Measurements from ENCODE around the gene MED28. TPM values are rescaled to one million over a fixed set of nuclear protein-coding genes. Genes with fewer than 3 reads are reported as not detected.

The MED28 gene
- total and polyA plus RNA-seq, 2 of the 4 experiments (the other 2 are of a cell fraction): 8.8 to 9.3 TPM

- no peak overlapping the region for H4K91ac ChIP-seq (ENCODE audit: insufficient read depth, low read depth, low read length)
Observed at GRCh38 chr4:17574206-17574605, 40.2 kb upstream of the MED28 start.

More at GRCh38 chr4:17574206-17574605, 40.2 kb upstream of the MED28 start:
- H3K79me1 ChIP-seq (ENCODE audit: low read depth in 1 of 2, low read length in 2 of 2): peaks cover 14 to 17% of the 10 kb centered on the region in 2 experiments
- dilution Hi-C loops (cut with HindIII; ENCODE audit: low sequenced_read_pairs, unreplicated experiment): no loop called here
- H4K8ac ChIP-seq (ENCODE audit: low read depth in 2 of 2, low read length in 2 of 2): no peak overlapping the region
- H3K9me3 ChIP-seq (ENCODE audit: control insufficient read depth, insufficient read depth, low read length): no peaks in the 10 kb centered on the region
- no peaks in the 10 kb centered on the region for H3K36me3 ChIP-seq (ENCODE audit: control insufficient read depth, insufficient read depth, low read length)
- H3K4me1 ChIP-seq (ENCODE audit: control insufficient read depth, insufficient read depth, low read length): peaks cover 6% of the 10 kb centered on the region; the same call in 1 of the 2 replicates
- no peak overlapping the region for H3K23ac ChIP-seq (ENCODE audit: low read depth, low read length)
- ATAC-seq (ENCODE audit: low read depth): no peak
- no peak overlapping the region for H3K27ac ChIP-seq (ENCODE audit: insufficient read depth, low read length)
- H4K20me1 ChIP-seq (ENCODE audit: insufficient read depth, low read length): no peaks in the 10 kb centered on the region
- H2BK5ac ChIP-seq (ENCODE audit: low read depth, low read length, poor library complexity, severe bottlenecking): no peak overlapping the region
- no peak overlapping the region for H3K9ac ChIP-seq (ENCODE audit: low read depth, low read length)
- H3K14ac ChIP-seq (replicated peaks; ENCODE audit: low read depth, low read length): no peak overlapping the region
- H4K5ac ChIP-seq (ENCODE audit: low read depth, low read length): no peak overlapping the region
- no peak overlapping the region for H3K4me2 ChIP-seq (ENCODE audit: low read depth, low read length)
- DNase-seq: no peak
- no peak overlapping the region for H2BK120ac ChIP-seq (ENCODE audit: low read depth, low read length)
- H3K4me3 ChIP-seq (ENCODE audit: insufficient read depth, low read depth, low read length): no peak overlapping the region
- H2BK15ac ChIP-seq (ENCODE audit: low read depth, low read length): no peak overlapping the region
- no CpG with 5 or more reads among the region's 4 CpGs for WGBS, 2 experiments (ENCODE audit: extremely low coverage in 2 of 2, insufficient read length in 1 of 2)
- intact Hi-C loops (cut with micrococcal nuclease): no loop called here
- H2AFZ ChIP-seq (replicated peaks; ENCODE audit: low read length, poor library complexity): no peak overlapping the region
- no peak overlapping the region for H3K18ac ChIP-seq (ENCODE audit: low read depth, low read length)
- in situ Hi-C loops (cut with MboI; ENCODE audit: low sequenced_read_pairs): no loop called here
- TF ChIP-seq USF2 (IDR thresholded peaks at IDR 0.05; ENCODE audit: low read depth, low read length) (no peak), CEBPB (IDR thresholded peaks at IDR 0.05; ENCODE audit: low read depth, low read length) (no peak), CTCF (conservative IDR thresholded peaks at IDR 0.05; ENCODE audit: low read depth, low read length) (no peak), POLR2A (IDR thresholded peaks at IDR 0.05; ENCODE audit: low read depth, low read length) (no peak)
- no peak overlapping the region for H2AK9ac ChIP-seq (replicated peaks; ENCODE audit: low read depth, low read length, poor library complexity)
- H3K56ac ChIP-seq (ENCODE audit: extremely low read depth, insufficient read depth, low read length): no peak overlapping the region
- H2AK5ac ChIP-seq (ENCODE audit: low read depth, low read length): no peak overlapping the region
- no peaks in the 10 kb centered on the region for H3K27me3 ChIP-seq (ENCODE audit: control insufficient read depth, insufficient read depth, low read length)
- ChIA-PET POLR2A (ENCODE audit: unreplicated experiment) (interaction anchor here (0.6 kb wide), 1 partner anchor 39 kb away, joined by 4 read pairs; no protein-coding TSS in a partner anchor), CTCF (no interaction called here)
- no peak overlapping the region for H2BK20ac ChIP-seq (ENCODE audit: low read depth, low read length)
- peaks cover 3% of the 10 kb centered on the region for H3K9me1 ChIP-seq (ENCODE audit: insufficient read depth, low read length)
- no peak overlapping the region for H3K4ac ChIP-seq (ENCODE audit: low read depth, low read length)
- BruUV-seq (replicated peaks): no TSS peak
